HG03558 (cell line): Measurements from ENCODE around the gene PTGR1.
"Not testable (repeated sequence)": the region's sequence is repeated elsewhere in the genome, so short reads cannot be mapped to it uniquely, and the experiment has no call there.

Experiments
- ATAC-seq: cut with Tn5 transposase; IDR thresholded peaks from one replicate; pipeline ENCODE4 v1.9.1; 2021; ENCODE audit warnings: moderate number of reproducible peaks; ENCODE audit not compliant: unreplicated experiment; ENCODE audit errors: extremely low read depth

Gene PTGR1

GRCh38 chr9:111555425-111555824 lies 44.0 kb downstream of the PTGR1 start:
- ATAC-seq = not testable (repeated sequence)

GRCh38 chr9:111548623-111549022 lies 50.8 kb downstream of the PTGR1 start:
- ATAC-seq = no peak

- no peak for ATAC-seq
These were observed 56.8 kb downstream of the PTGR1 start for GRCh38 chr9:111542497-111543254.

- no peak for ATAC-seq
These were observed 66.2 kb downstream of the PTGR1 start for GRCh38 chr9:111533099-111533790.

DNA sequence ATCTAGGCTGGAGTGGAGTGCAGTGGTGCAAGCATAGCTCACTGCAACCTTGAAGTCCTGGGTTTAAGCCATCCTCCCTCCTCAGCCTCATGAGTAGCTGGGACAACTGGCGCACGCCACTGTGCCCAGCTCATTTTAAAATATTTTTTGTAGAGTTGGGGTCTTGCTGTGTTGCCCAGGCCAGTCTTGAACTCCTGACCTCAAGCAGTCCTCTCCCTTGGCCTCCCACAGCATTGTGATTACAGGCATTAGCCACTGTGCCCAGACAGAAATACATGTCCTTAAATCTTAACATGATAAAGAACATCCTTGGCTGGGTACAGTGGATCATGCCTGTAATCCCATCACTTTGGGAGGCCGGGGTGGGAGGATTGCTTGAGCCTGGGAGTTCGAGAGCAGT lies 67.7 kb downstream of the PTGR1 start:
- ATAC-seq = no peak

GRCh38 chr9:111529787-111530186 lies 69.7 kb downstream of the PTGR1 start:
- ATAC-seq = no peak

DNA sequence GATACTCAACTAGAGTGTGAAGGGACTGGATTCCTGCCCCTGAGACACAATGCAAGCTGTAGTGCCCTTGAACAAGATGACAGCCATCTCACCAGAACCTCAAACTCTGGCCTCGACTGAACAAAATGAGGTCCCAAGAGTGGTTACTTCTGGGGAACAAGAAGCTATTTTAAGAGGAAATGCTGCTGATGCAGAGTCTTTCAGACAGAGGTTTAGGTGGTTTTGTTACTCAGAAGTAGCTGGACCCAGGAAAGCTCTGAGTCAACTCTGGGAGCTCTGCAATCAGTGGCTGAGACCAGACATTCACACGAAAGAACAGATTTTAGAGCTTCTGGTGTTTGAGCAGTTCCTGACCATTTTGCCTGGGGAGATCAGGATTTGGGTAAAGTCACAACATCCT lies 72.1 kb downstream of the PTGR1 start:
- no peak for ATAC-seq

- no peak for ATAC-seq
These were observed 74.1 kb downstream of the PTGR1 start, which contains the start of gene ZNF483 for GRCh38 chr9:111525056-111525977. ZNF483 (plus strand) TSS chr9:111525179; CDS start chr9:111527396, 2,217 bp downstream.

GRCh38 chr9:111524731-111525055 lies 74.8 kb downstream of the PTGR1 start:
- ATAC-seq = no peak

GRCh38 chr9:111516061-111516465 lies 83.4 kb downstream of the PTGR1 start:
- no peak for ATAC-seq

- ATAC-seq = no peak
These were observed 84.5 kb downstream of the PTGR1 start for GRCh38 chr9:111514967-111515366.
